SW 1271 (cell line): ENCODE measurements around the gene ATP1A3.
"Not testable (repeated sequence)": the region's sequence is repeated elsewhere in the genome, so short reads cannot be mapped to it uniquely, and the experiment has no call there.

ENCODE experiments used
- DNase-seq, 2 experiments: peaks; one replicate each; lab custom pipeline; 2025; lab: John Stamatoyannopoulos, UW

ATP1A3 gene

GRCh38 chr19:42010245-42011126, 16.5 kb upstream of the ATP1A3 start:
- DNase-seq = no peak

- DNase-seq = no peak
These were observed 12.5 kb upstream of the ATP1A3 start for GRCh38 chr19:42006569-42006968.

- no peak for DNase-seq
These were observed 11.5 kb upstream of the ATP1A3 start for GRCh38 chr19:42005504-42005903.

GRCh38 chr19:42003506-42004294, 9.7 kb upstream of the ATP1A3 start:
- DNase-seq = no peak

GRCh38 chr19:41999878-42000208, 5.8 kb upstream of the ATP1A3 start:
- no peak for DNase-seq

- DNase-seq = no peak
These were observed 5.2 kb upstream of the ATP1A3 start for GRCh38 chr19:41999071-41999877.

- peak in 1 of 2 experiments; percentile 7 for DNase-seq
These were observed 4.4 kb upstream of the ATP1A3 start for GRCh38 chr19:41998246-41999020.

- no peak for DNase-seq
These were observed 3.8 kb upstream of the ATP1A3 start for GRCh38 chr19:41997851-41998229.

GRCh38 chr19:41997121-41997850, 3.3 kb upstream of the ATP1A3 start:
- no peak for DNase-seq

GRCh38 chr19:41995959-41996797, 2.1 kb upstream of the ATP1A3 start:
- no peak for DNase-seq

GRCh38 chr19:41994994-41995958, 1.2 kb upstream of the ATP1A3 start:
- no peak for DNase-seq

GRCh38 chr19:41994521-41994971, 516 bp upstream of the ATP1A3 start:
- DNase-seq = no peak

GRCh38 chr19:41991925-41992569, 2.0 kb downstream of the ATP1A3 start:
- DNase-seq = not testable (repeated sequence)

- no peak for DNase-seq
These were observed 3.0 kb downstream of the ATP1A3 start for GRCh38 chr19:41991025-41991424.

- DNase-seq = no peak
These were observed 3.4 kb downstream of the ATP1A3 start for GRCh38 chr19:41990615-41991014.

- DNase-seq = no peak
These were observed 4.0 kb downstream of the ATP1A3 start for GRCh38 chr19:41990028-41990427.

GRCh38 chr19:41988947-41989346, 5.1 kb downstream of the ATP1A3 start:
- no peak for DNase-seq
